ENCODE data around the gene IL21R.
A peak's percentile ranks its signal among the peaks of the same experiment; 100 is the strongest.

The IL21R gene

GRCh38 chr16:27426423-27427408, 24.7 kb downstream of the IL21R start:
- TF ChIP-seq, protein P1, sequence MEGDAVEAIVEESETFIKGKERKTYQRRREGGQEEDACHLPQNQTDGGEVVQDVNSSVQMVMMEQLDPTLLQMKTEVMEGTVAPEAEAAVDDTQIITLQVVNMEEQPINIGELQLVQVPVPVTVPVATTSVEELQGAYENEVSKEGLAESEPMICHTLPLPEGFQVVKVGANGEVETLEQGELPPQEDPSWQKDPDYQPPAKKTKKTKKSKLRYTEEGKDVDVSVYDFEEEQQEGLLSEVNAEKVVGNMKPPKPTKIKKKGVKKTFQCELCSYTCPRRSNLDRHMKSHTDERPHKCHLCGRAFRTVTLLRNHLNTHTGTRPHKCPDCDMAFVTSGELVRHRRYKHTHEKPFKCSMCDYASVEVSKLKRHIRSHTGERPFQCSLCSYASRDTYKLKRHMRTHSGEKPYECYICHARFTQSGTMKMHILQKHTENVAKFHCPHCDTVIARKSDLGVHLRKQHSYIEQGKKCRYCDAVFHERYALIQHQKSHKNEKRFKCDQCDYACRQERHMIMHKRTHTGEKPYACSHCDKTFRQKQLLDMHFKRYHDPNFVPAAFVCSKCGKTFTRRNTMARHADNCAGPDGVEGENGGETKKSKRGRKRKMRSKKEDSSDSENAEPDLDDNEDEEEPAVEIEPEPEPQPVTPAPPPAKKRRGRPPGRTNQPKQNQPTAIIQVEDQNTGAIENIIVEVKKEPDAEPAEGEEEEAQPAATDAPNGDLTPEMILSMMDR (IDR thresholded peaks at IDR 0.05; ENCODE audit: low read depth, low read length, missing control alignments), result no peak
- peak; percentile 90 for DNase-seq (ENCODE audit: extremely low read depth, low read depth)
- no peak overlapping the region for H3K4me3 ChIP-seq (replicated peaks; ENCODE audit: low read depth, low read length)

GRCh38 chr16:27427538-27427937, 25.6 kb downstream of the IL21R start:
- TF ChIP-seq, protein P1 (IDR thresholded peaks at IDR 0.05; ENCODE audit: low read depth, low read length, missing control alignments), result no peak
- H3K4me3 ChIP-seq (replicated peaks; ENCODE audit: low read depth, low read length), result no peak overlapping the region
- DNase-seq (ENCODE audit: extremely low read depth, low read depth), result no peak

GRCh38 chr16:27428026-27428785, 26.2 kb downstream of the IL21R start:
- no peak for DNase-seq (ENCODE audit: extremely low read depth, low read depth)

DNA sequence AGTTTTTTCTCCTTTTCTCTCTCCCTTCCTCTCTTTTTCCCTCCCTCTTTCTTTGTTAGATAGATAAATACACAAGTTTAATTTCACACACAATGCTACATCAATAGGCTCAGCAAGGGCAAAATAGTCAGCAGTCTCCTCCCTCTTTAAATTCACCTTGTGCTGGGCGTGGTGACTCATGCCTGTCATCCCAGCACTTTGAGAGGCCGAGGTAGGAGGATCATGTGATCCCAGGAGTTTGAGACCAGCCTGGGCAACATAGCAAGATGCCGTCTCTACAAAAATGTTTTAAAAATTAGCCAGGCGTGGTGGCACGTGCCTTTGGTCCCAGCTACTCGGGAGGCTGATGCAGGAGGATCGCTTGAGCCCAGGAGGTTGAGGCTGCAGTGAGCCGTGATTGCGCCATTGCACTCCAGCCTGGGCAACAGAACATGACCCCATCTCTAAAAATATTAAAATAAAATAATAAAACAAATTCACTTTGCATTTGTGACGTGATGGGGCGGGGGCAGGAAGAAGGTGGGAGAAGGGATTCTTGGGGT, 27.4 kb downstream of the IL21R start:
- TF ChIP-seq, protein P1 (IDR thresholded peaks at IDR 0.05; ENCODE audit: low read depth, low read length, missing control alignments), result no peak

More at GRCh38 chr16:27428026-27428785, 26.2 kb downstream of the IL21R start:
- TF ChIP-seq, protein P1 (IDR thresholded peaks at IDR 0.05; ENCODE audit: low read depth, low read length, missing control alignments), result peak; percentile 5
- H3K4me3 ChIP-seq (replicated peaks; ENCODE audit: low read depth, low read length), result no peak overlapping the region

DNA sequence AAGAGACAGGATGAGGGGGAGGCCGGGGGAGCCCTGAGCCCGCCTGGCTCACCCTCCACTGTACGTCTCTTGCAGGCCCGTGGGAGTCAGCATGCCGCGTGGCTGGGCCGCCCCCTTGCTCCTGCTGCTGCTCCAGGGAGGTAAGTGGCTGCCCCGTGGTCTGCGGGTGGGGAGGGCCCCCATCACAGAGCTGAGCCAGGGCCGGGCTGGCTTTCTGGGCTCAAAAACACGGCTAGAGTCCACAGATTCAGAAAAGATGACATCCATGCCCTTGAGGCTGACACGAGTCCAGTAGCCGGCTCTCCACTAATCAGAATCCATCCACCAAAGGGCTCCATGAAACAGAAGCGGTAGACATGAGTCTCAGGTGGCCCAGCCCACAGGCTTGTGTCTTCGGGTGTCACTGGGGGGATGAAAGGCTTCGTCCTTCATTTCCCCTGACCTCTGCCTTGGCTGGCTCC, 28.0 kb downstream of the IL21R start:
- TF ChIP-seq, protein P1 (IDR thresholded peaks at IDR 0.05; ENCODE audit: low read depth, low read length, missing control alignments), result no peak
- H3K4me3 ChIP-seq (replicated peaks; ENCODE audit: low read depth, low read length), result no peak overlapping the region
- DNase-seq (ENCODE audit: extremely low read depth, low read depth), result no peak

More for the DNA sequence above, 27.4 kb downstream of the IL21R start:
- DNase-seq (ENCODE audit: extremely low read depth, low read depth), result no peak
- no peak overlapping the region for H3K4me3 ChIP-seq (replicated peaks; ENCODE audit: low read depth, low read length)

GRCh38 chr16:27430512-27430911, 28.5 kb downstream of the IL21R start:
- no peak overlapping the region for H3K4me3 ChIP-seq (replicated peaks; ENCODE audit: low read depth, low read length)
- TF ChIP-seq, protein P1 (IDR thresholded peaks at IDR 0.05; ENCODE audit: low read depth, low read length, missing control alignments), result no peak
- no peak for DNase-seq (ENCODE audit: extremely low read depth, low read depth)

All from HFF-Myc (cell line).